GM12878 (cell line): ENCODE measurements around the gene KIAA0825.

Experiments used
- ETV6 ChIP-seq, 2 experiments: fragments of 450-650 bp in 1 of 2; IDR thresholded peaks in 1 of 2; conservative IDR thresholded peaks in 1 of 2; 2 replicates each; pipeline ENCODE4 v1.6.1; 2014; ENCODE audit warnings: antibody characterized with exemption in 1 of 2, borderline replicate concordance in 1 of 2, low read depth in 1 of 2, mild to moderate bottlenecking in 1 of 2, moderate library complexity in 1 of 2
- POLR2A ChIP-seq: IDR thresholded peaks from 2 replicates; pipeline ENCODE4 v1.6.1; 2011; ENCODE audit warnings: low read depth, mild to moderate bottlenecking, low read length
- RAD21 ChIP-seq: IDR thresholded peaks from 2 replicates; pipeline ENCODE4 v1.6.1; 2011; ENCODE audit warnings: mild to moderate bottlenecking, low read depth, low read length, moderate library complexity; ENCODE audit not compliant: insufficient read depth
- TBL1XR1 ChIP-seq: IDR thresholded peaks from 2 replicates; pipeline ENCODE4 v1.6.1; 2012; ENCODE audit warnings: low read depth, low read length, improper control_type of control experiment
- TCF7 ChIP-seq: IDR thresholded peaks from 2 replicates; pipeline ENCODE4 v1.6.1; 2014; ENCODE audit warnings: antibody characterized with exemption, borderline replicate concordance
- TF ChIP-seq, protein P1 (sequence below), 3 experiments: IDR thresholded peaks in 2 of 3; conservative IDR thresholded peaks in 1 of 3; 2 replicates each; pipeline ENCODE4 v1.5.1; 2011; ENCODE audit warnings: low read depth in 3 of 3, low read length in 3 of 3, mild to moderate bottlenecking in 3 of 3, control low read depth in 2 of 3, moderate library complexity in 2 of 3, inconsistent platforms in 1 of 3, mixed read lengths in 1 of 3; ENCODE audit not compliant: control insufficient read depth in 2 of 3, insufficient read depth in 1 of 3; ENCODE audit errors: extremely low read depth in 1 of 3
- TF ChIP-seq, protein P2 (sequence below): fragments of 150-350 bp; IDR thresholded peaks from 2 replicates; pipeline ENCODE4 v1.6.1; 2014; ENCODE audit warnings: mild to moderate bottlenecking, low read depth, low read length

- TF ChIP-seq POLR2A (no peak), ETV6 (conservative IDR thresholded peaks at IDR 0.05 in 1 of 2, IDR thresholded peaks at IDR 0.05 in 1 of 2; ENCODE audit: borderline replicate concordance in 1 of 2, low read depth in 1 of 2) (no peak), RAD21 (no peak), TBL1XR1 (no peak), TCF7 (no peak)
- TF ChIP-seq, protein P1, sequence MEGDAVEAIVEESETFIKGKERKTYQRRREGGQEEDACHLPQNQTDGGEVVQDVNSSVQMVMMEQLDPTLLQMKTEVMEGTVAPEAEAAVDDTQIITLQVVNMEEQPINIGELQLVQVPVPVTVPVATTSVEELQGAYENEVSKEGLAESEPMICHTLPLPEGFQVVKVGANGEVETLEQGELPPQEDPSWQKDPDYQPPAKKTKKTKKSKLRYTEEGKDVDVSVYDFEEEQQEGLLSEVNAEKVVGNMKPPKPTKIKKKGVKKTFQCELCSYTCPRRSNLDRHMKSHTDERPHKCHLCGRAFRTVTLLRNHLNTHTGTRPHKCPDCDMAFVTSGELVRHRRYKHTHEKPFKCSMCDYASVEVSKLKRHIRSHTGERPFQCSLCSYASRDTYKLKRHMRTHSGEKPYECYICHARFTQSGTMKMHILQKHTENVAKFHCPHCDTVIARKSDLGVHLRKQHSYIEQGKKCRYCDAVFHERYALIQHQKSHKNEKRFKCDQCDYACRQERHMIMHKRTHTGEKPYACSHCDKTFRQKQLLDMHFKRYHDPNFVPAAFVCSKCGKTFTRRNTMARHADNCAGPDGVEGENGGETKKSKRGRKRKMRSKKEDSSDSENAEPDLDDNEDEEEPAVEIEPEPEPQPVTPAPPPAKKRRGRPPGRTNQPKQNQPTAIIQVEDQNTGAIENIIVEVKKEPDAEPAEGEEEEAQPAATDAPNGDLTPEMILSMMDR (IDR thresholded peaks at IDR 0.05 in 2 of 3, conservative IDR thresholded peaks at IDR 0.05 in 1 of 3; ENCODE audit: control insufficient read depth in 2 of 3, extremely low read depth in 1 of 3, insufficient read depth in 1 of 3, low read depth in 3 of 3, low read length in 3 of 3) = no peak
- TF ChIP-seq, protein P2, sequence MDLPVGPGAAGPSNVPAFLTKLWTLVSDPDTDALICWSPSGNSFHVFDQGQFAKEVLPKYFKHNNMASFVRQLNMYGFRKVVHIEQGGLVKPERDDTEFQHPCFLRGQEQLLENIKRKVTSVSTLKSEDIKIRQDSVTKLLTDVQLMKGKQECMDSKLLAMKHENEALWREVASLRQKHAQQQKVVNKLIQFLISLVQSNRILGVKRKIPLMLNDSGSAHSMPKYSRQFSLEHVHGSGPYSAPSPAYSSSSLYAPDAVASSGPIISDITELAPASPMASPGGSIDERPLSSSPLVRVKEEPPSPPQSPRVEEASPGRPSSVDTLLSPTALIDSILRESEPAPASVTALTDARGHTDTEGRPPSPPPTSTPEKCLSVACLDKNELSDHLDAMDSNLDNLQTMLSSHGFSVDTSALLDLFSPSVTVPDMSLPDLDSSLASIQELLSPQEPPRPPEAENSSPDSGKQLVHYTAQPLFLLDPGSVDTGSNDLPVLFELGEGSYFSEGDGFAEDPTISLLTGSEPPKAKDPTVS = no peak
Observed at GRCh38 chr5:94240993-94241651, 377.3 kb downstream of the KIAA0825 start.
